Keratinocyte (primary cell): ENCODE measurements around the gene HDAC8.

Experiments
- CTCF ChIP-seq, 3 experiments: IDR thresholded peaks in 1 of 3; conservative IDR thresholded peaks in 1 of 3; optimal IDR thresholded peaks in 1 of 3; 2 replicates in 2 of 3; 3 replicates in 1 of 3; pipeline versions ENCODE3 to v1.5.1; 2011; ENCODE audit warnings: low read length in 3 of 3, mild to moderate bottlenecking in 3 of 3, moderate library complexity in 2 of 3, control low read depth in 1 of 3, inconsistent platforms in 1 of 3; ENCODE audit not compliant: insufficient read depth in 2 of 3; ENCODE audit errors: extremely low read depth in 1 of 3
- EZH2 ChIP-seq: IDR thresholded peaks from one replicate; pipeline ENCODE4 v1.6.1; 2012; ENCODE audit warnings: inconsistent platforms, mild to moderate bottlenecking, low read length, moderate library complexity

GRCh38 chrX:72475338-72475737 lies 97.3 kb downstream of the HDAC8 start:
- no peak for TF ChIP-seq EZH2
- TF ChIP-seq CTCF (optimal IDR thresholded peaks at IDR 0.05 in 1 of 3, IDR thresholded peaks at IDR 0.05 in 1 of 3, conservative IDR thresholded peaks at IDR 0.05 in 1 of 3; ENCODE audit: extremely low read depth in 1 of 3, insufficient read depth in 2 of 3, low read length in 3 of 3) = no peak
